ENCODE measurements around the gene DOCK11.

- TF ChIP-seq EZH2 (IDR thresholded peaks at IDR 0.05) (no peak), POLR2AphosphoS5 (IDR thresholded peaks at IDR 0.05; ENCODE audit: borderline replicate concordance, low read depth, low read length) (no peak), FOXP2 (optimal IDR thresholded peaks at IDR 0.05; ENCODE audit: control extremely low read depth, extremely low read length, insufficient read depth) (no peak)
Observed at GRCh38 chrX:118498755-118499154, 3.1 kb downstream of the DOCK11 start.
